ENCODE measurements around the gene MARVELD3.

DNA sequence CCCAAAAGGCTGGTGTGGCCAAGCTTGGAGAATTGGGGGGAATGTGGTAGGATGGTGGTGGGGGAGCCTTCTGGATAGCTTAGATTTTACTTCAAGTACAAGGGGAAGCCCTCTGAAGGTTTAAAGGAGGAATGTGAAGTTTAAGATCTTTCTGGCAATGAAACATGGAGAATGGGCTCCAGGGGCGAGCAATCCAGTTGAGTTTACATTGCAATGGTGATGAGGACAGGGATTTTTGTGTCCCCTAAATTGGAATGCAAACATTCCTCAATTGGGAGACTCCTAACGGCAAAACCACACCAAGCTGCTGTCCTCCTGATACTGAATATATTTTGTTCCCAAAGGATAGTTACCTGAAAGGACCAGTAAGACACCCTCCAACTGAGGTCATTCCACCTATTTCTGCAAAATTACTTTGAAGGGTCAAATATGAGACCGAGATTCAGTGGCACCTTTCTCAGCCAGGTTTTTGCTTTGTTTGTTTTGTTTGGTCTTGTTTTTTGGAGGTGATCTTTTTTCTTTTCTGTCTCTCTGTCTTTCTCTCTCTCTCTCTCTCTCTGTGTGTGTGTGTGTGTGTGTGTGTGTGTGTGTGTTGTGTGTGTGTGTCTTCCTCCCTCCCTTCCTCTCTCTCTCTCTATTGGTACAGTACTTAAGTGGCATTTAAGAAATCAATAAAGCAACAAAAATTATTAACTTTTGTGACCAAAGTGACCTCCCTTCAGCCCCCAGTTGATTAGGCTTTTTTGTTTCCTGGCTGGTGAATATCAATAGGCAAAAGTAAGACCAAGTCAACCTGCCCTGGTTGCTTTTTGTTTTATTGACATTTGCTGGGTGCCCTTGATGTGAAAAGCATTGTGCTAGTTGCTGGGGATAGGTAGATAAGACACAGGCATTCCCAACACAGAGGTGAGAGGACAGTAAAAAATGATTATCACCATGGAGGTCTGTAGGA lies 32.7 kb upstream of the MARVELD3 start:
- TF ChIP-seq POLR2A (IDR thresholded peaks at IDR 0.05) = no peak
- TF ChIP-seq CTCF (IDR thresholded peaks at IDR 0.05 in 4 of 5, conservative IDR thresholded peaks at IDR 0.05 in 1 of 5) = no peak

All from gastrocnemius medialis (tissue), 4 donors.